ENCODE results near the gene IFT122.

The IFT122 gene

GRCh38 chr3:129417326-129417725 lies 22.7 kb upstream of the IFT122 start:
- no peak for DNase-seq

- DNase-seq: no peak
These were observed 21.7 kb upstream of the IFT122 start for GRCh38 chr3:129418041-129418973.

- no peak for DNase-seq
These were observed 20.5 kb upstream of the IFT122 start for GRCh38 chr3:129419476-129419875.

- DNase-seq: no peak
These were observed 18.7 kb upstream of the IFT122 start for GRCh38 chr3:129421236-129421883.

GRCh38 chr3:129421988-129422745 lies 17.9 kb upstream of the IFT122 start:
- DNase-seq: no peak

- no peak for DNase-seq
These were observed 17.1 kb upstream of the IFT122 start for GRCh38 chr3:129422897-129423296.

GRCh38 chr3:129424185-129424841 lies 15.7 kb upstream of the IFT122 start:
- peak in 1 of 2 donors; percentile 42 for DNase-seq

GRCh38 chr3:129425213-129425612 lies 14.8 kb upstream of the IFT122 start:
- no peak for DNase-seq

- DNase-seq: no peak
These were observed 14.4 kb upstream of the IFT122 start for GRCh38 chr3:129425619-129426018.

- no peak for DNase-seq
These were observed 12.0 kb upstream of the IFT122 start for GRCh38 chr3:129428007-129428375.

GRCh38 chr3:129428376-129429079 lies 11.5 kb upstream of the IFT122 start, which contains the start of gene EFCAB12:
Gene EFCAB12 (minus strand): TSS chr3:129428636. CDS start chr3:129428488, 148 bp downstream.
- DNase-seq: peak; percentile 90 to 92

GRCh38 chr3:129429080-129429451 lies 11.0 kb upstream of the IFT122 start:
- no peak for DNase-seq

GRCh38 chr3:129429602-129430001 lies 10.4 kb upstream of the IFT122 start:
- no peak for DNase-seq

- DNase-seq: no peak
These were observed 8.0 kb upstream of the IFT122 start for GRCh38 chr3:129432036-129432435.

GRCh38 chr3:129432671-129433070 lies 7.4 kb upstream of the IFT122 start:
- no peak for DNase-seq

GRCh38 chr3:129433565-129433964 lies 6.5 kb upstream of the IFT122 start:
- DNase-seq: no peak

GRCh38 chr3:129434140-129434539 lies 5.9 kb upstream of the IFT122 start:
- DNase-seq: no peak

GRCh38 chr3:129435367-129435766 lies 4.7 kb upstream of the IFT122 start:
- no peak for DNase-seq

GRCh38 chr3:129439226-129439816 lies 703 bp upstream of the IFT122 start:
- peak; percentile 37 to 43 for DNase-seq

- DNase-seq: no peak
These were observed 680 bp downstream of the IFT122 start for GRCh38 chr3:129440618-129441190.

GRCh38 chr3:129441215-129441614 lies 1.2 kb downstream of the IFT122 start:
- peak in 1 of 2 donors; percentile 46 for DNase-seq

All from CD4-positive, alpha-beta T cell treated with Interferon alpha-2 for 1 hour (primary cell).